Activated CD8-positive, alpha-beta memory T cell treated with anti-CD3 and anti-CD28 coated beads, Interleukin-2, amount 10 ng/mL, durations not matched to agents 7 days and 5 days (primary cell): ENCODE results near the gene SLC25A34. TPM values are rescaled to one million over a fixed set of nuclear protein-coding genes. Genes with fewer than 3 reads are reported as not detected.

Experiments used
- ATAC-seq: fragments of 150-1000 bp; cut with Tn5 transposase; one replicate; pipeline ENCODE4 v1.10.0; 2021; ENCODE audit warnings: moderate library complexity
- CTCF ChIA-PET: fragments of 350-600 bp; sonication (Branson Sonifier 250); formaldehyde crosslinking; loops from one replicate; lab custom pipeline; 2021; ENCODE audit warnings: antibody characterized with exemption; lab: Charles Lee
- DNase-seq: peaks from one replicate; pipeline ENCODE4 v3.0.0-alpha.2; 2020
- H3K27ac Mint-ChIP-seq: one replicate; pipeline ENCODE4 v1.8.0; 2021; ENCODE audit warnings: mild to moderate bottlenecking, mixed read lengths
- H3K27me3 Mint-ChIP-seq: one replicate; pipeline ENCODE4 v1.8.0; 2021; ENCODE audit warnings: mixed read lengths
- H3K36me3 Mint-ChIP-seq: one replicate; pipeline ENCODE4 v1.8.0; 2021; ENCODE audit warnings: mild to moderate bottlenecking, mixed read lengths
- H3K4me1 Mint-ChIP-seq: one replicate; pipeline ENCODE4 v1.8.0; 2021; ENCODE audit warnings: mixed read lengths
- H3K4me3 Mint-ChIP-seq: one replicate; pipeline ENCODE4 v1.8.0; 2021; ENCODE audit warnings: mild to moderate bottlenecking, moderate library complexity, mixed read lengths
- H3K9me3 Mint-ChIP-seq: one replicate; pipeline ENCODE4 v1.8.0; 2022; ENCODE audit warnings: low read depth, mixed read lengths
- total RNA-seq, 2 experiments: library from RNA; stranded (reverse); gene quantifications; one replicate each; pipeline ENCODE4 v1.2.3, GENCODE V29; 2021

SLC25A34 gene
- total RNA-seq, 2 experiments from 2014 or later = 0.82 to 0.88 TPM

DNA sequence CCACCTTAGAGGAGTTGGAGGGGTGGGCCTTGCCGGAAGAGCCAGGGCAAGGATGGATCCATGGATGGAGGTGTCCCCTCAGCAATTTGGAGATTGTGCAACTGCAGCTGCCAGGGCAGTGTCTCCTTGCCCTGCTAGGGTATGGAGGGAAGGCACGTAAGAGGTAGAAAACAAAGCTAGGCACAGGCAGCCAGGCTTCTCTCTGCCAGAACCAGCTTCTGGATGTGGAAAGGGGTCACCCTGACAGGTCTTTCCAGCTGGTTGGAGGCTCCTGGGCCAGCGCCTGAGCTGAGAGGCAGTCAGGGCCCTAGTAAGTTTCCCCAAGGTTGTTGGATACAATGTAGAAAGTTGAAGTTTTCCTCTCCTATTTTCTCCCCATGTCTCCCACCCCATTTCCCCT lies 15.2 kb upstream of the SLC25A34 start:
- Mint-ChIP-seq H3K27ac (no peak overlapping the region), H3K9me3 (no peaks in the 10 kb centered on the region), H3K27me3 (no peaks in the 10 kb centered on the region), H3K4me3 (no peak overlapping the region), H3K4me1 (no peaks in the 10 kb centered on the region), H3K36me3 (peaks cover 9% of the 10 kb centered on the region)
- ATAC-seq (no peak), DNase-seq (no peak)
- CTCF ChIA-PET = interaction anchor here (1.1 kb wide), 1 partner anchor 174 kb away, joined by 4 read pairs; no protein-coding TSS in a partner anchor

DNA sequence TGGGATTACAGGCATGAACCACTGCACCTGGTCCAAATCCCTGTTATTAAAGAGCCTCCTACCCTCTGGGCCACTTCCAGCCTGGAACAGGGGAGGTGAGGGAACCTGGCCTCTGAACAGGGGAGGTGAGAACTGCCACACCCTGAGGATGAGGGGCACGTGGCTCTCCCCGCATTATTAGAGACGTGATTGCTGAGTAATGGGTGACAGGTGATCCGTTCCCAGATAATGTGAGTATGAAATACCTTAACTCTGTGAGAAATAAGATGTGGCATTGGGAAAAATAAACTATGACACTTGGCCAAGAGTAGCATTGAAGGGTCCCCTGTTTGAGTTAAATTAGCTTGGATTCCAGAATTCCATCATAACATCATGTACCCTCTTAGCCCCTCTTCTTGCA lies 13.6 kb upstream of the SLC25A34 start:
- peaks cover 10% of the 10 kb centered on the region for H3K36me3 Mint-ChIP-seq

DNA sequence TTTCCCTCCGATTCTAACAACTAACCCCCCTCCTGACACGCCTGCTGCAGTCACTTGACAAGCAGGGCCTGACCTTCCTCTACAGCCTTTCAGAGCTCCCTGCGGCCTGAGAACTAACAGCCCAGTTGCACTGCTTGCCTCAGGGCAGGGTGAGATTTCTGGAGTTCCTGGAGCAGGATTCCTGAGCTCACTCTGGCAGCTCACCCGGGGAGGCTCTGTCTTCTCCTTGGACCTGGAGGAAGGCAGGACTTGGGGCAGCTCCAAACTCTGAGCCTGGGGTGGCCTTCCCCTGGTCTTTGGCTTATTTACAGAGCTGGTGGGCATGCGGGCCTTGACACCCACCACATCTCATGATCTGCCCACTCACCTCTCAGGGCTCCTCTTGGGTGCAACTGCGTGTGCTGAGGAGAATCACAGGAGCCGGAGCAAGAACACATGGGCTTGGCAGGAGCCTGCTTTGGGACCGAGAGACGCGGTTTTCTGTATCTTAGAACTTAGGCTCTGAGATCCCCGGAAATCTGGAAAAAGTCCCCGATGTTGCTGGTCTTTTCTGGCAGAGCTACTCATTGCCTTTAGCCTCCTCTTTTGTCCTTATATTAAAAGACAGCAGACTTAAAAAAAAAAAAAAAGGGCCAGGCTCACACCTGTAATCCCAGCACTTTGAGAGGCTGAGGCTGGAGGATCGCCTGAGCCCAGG lies 13.1 kb upstream of the SLC25A34 start:
- CTCF ChIA-PET = interaction anchor here (0.5 kb wide), 1 partner anchor 44 kb away, joined by 3 read pairs; no protein-coding TSS in a partner anchor
- H3K9me3 Mint-ChIP-seq = no peaks in the 10 kb centered on the region
- ATAC-seq (no peak), DNase-seq (no peak)
- no peaks in the 10 kb centered on the region for H3K4me1 Mint-ChIP-seq
- H3K4me3 Mint-ChIP-seq = no peak overlapping the region
- H3K27ac Mint-ChIP-seq = no peak overlapping the region
- H3K36me3 Mint-ChIP-seq = peaks cover 11% of the 10 kb centered on the region
- H3K27me3 Mint-ChIP-seq = no peaks in the 10 kb centered on the region

More for the DNA sequence above, 13.6 kb upstream of the SLC25A34 start:
- CTCF ChIA-PET = no interaction called here
- no peak for ATAC-seq
- Mint-ChIP-seq H3K9me3 (no peaks in the 10 kb centered on the region), H3K4me1 (no peaks in the 10 kb centered on the region), H3K27me3 (no peaks in the 10 kb centered on the region), H3K27ac (no peak overlapping the region), H3K4me3 (no peak overlapping the region)
- DNase-seq = no peak

DNA sequence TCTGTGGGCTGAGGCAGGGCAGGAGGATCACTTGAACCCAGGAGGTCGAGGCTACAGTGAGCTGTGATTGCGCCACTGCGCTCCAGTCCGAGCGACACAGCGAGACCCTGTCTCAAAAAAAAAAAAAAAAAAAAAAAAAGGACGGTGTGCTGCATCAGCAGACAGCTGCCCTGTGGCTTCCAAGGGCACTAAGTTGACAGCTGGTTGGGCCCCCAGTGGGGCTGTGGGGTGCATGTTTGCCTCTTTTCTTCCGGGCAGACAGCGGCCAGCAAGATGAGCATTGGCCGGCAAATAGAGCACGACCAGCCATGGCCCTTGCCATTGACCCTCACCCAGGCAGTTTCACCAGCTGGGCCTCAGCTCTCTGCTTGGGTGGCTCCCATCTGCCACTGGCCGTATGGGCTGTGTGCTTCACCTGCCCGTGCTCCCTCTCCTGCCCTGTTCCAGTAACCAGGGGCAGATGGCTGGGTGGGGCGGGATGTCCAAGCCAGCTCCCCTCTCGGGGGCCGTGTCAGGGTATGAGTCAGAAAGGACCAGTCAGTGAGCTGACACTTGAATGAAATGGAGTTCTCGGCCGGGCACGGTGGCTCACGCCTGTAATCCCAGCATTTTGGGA lies 12.3 kb upstream of the SLC25A34 start:
- no peak for DNase-seq
- Mint-ChIP-seq H3K36me3 (peaks cover 9% of the 10 kb centered on the region), H3K4me1 (no peaks in the 10 kb centered on the region), H3K9me3 (no peaks in the 10 kb centered on the region), H3K27ac (no peak overlapping the region), H3K4me3 (no peak overlapping the region), H3K27me3 (no peaks in the 10 kb centered on the region)
- CTCF ChIA-PET = interaction anchor here (0.5 kb wide), 1 partner anchor 43 kb away, joined by 3 read pairs; no protein-coding TSS in a partner anchor
- no peak for ATAC-seq

DNA sequence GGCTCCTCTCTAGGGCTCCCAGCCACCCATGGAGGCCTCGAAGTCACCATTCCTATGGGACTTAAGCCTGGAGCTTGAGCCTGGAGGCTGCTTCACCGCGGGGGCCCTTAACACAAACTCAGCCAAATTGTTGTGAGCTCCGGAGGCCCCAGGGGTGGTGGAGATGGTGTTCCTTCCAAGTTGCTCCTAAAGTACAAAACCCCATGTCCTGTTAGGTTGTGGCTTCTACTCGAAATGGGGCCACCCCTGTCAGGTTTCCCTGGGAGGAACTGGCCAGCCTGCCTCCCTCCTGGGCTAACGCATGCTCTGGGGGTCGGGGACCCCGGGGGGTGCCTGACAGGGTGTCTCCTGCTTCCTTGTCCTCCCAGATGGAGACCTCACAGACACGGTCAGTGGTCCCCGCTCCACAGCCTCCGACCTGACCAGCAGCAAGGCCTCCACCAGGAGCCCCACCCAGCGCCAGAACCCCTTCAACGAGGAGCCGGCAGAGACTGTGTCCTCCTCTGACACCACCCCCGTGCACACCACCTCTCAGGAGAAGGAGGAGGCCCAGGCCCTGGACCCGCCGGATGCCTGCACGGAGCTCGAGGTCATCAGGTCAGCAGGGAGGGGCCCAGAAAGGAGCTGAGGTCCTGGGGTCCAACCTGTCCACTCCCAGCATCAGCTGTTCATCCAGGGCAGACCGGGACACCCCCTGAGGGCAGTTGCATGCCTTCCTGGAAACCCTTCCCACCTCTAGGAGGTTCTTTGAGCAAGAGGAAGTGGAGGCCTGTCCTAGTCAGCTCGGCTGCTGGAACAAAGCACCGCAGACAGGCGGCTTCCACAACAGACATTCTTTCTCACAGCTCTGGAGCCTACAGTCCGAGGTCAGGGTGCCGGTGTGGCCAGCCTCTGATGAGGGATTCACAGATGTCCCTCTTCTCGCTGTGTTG lies 10.8 kb upstream of the SLC25A34 start:
- no peak for ATAC-seq
- Mint-ChIP-seq H3K9me3 (no peaks in the 10 kb centered on the region), H3K4me1 (no peaks in the 10 kb centered on the region), H3K27ac (no peak overlapping the region), H3K27me3 (no peaks in the 10 kb centered on the region), H3K4me3 (no peak overlapping the region), H3K36me3 (peaks cover 7% of the 10 kb centered on the region)
- CTCF ChIA-PET = no interaction called here
- DNase-seq = no peak

DNA sequence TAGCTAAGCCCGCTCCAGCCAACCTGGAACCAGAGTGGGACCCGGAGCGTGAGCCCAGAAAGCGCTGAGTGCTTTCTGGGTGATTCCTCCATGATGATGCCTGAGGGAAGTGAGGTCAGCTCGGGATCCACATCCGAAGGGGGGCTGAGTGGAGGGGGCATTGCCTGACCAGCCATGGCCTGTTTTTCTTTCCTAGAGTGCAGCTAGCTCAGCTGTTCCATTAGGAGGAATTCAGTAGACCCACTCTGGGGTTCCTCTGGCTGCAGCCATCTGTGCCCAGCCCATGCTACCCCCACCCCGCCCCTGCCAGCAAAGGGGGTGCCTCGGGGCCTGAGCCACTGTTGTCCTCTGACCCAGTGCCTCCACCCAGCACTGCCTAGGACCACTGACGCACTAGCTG lies 9.6 kb upstream of the SLC25A34 start:
- H3K4me1 Mint-ChIP-seq = no peaks in the 10 kb centered on the region
- no peak overlapping the region for H3K27ac Mint-ChIP-seq
- H3K36me3 Mint-ChIP-seq = peaks cover 7% of the 10 kb centered on the region
- no peaks in the 10 kb centered on the region for H3K9me3 Mint-ChIP-seq
- no peak for DNase-seq
- no peak overlapping the region for H3K4me3 Mint-ChIP-seq
- H3K27me3 Mint-ChIP-seq = no peaks in the 10 kb centered on the region
- CTCF ChIA-PET = no interaction called here
- ATAC-seq = no peak

DNA sequence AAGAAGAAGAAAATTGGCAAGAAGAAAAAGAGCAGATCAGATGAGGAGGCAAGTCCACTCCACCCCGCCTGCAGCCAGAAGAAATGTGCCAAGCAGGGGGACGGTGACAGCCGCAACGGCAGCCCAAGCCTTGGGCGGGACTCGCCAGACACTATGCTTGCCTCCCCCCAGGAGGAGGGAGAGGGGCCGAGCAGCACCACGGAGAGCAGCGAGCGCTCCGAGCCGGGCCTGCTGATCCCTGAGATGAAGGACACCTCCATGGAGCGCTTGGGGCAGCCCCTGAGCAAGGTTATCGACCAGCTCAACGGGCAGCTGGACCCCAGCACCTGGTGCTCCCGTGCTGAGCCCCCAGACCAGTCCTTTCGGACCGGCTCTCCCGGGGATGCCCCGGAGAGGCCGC lies 9.0 kb upstream of the SLC25A34 start:
- CTCF ChIA-PET = no interaction called here
- H3K4me1 Mint-ChIP-seq = no peaks in the 10 kb centered on the region
- H3K27me3 Mint-ChIP-seq = no peaks in the 10 kb centered on the region

DNA sequence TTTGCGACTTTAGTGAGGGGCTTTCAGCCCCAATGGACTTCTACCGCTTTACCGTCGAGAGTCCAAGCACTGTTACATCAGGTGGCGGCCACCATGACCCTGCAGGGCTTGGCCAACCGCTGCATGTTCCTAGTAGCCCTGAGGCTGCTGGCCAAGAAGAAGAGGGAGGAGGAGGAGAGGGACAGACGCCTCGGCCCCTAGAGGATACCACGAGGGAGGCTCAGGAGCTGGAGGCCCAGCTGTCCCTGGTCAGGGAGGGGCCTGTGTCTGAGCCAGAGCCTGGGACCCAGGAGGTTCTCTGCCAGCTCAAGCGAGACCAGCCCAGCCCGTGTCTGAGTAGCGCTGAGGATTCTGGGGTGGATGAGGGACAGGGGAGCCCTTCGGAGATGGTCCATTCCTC lies 8.6 kb upstream of the SLC25A34 start:
- Mint-ChIP-seq H3K27me3 (no peaks in the 10 kb centered on the region), H3K4me1 (no peaks in the 10 kb centered on the region)
- CTCF ChIA-PET = no interaction called here

More for the DNA sequence above, 9.0 kb upstream of the SLC25A34 start:
- ATAC-seq = no peak
- Mint-ChIP-seq H3K36me3 (peaks cover 7% of the 10 kb centered on the region), H3K4me3 (no peak overlapping the region), H3K9me3 (no peaks in the 10 kb centered on the region), H3K27ac (no peak overlapping the region)
- no peak for DNase-seq

DNA sequence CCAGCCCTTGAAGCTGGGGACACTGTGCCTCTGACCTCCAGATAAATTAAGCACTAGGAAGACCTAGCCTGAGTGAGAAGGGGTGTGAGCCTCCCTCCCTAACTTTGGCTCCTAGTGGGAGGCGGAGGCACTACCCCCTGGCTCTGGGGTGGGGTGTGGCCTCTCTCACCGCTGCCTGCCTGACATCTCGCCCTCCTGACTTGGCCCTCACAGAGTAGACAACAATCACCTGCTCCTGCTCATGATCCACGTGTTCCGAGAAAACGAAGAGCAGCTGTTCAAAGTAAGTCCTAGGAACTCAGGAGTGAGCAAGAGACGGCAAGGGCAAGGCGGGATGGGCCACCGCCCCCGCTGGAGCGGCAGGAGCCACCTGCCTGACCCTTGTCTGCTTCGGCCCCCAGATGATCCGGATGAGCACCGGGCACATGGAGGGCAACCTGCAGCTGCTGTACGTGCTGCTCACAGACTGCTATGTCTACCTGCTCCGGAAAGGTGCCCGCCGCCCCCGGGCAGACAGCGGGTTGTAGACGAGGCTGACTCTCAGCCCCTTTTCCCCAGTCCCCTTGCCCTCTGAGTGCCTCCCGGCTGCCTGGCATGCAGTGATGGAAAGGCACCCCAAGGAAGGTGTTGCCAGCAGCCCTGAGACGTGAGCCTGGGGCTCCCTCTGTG lies 8.1 kb upstream of the SLC25A34 start:
- DNase-seq (no peak), ATAC-seq (no peak)
- H3K9me3 Mint-ChIP-seq = no peaks in the 10 kb centered on the region
- no peaks in the 10 kb centered on the region for H3K27me3 Mint-ChIP-seq
- no peaks in the 10 kb centered on the region for H3K4me1 Mint-ChIP-seq
- no peak overlapping the region for H3K27ac Mint-ChIP-seq
- no peak overlapping the region for H3K4me3 Mint-ChIP-seq
- CTCF ChIA-PET = no interaction called here
- peaks cover 7% of the 10 kb centered on the region for H3K36me3 Mint-ChIP-seq

More for the DNA sequence above, 8.6 kb upstream of the SLC25A34 start:
- H3K9me3 Mint-ChIP-seq = no peaks in the 10 kb centered on the region
- ATAC-seq = no peak
- H3K27ac Mint-ChIP-seq = no peak overlapping the region
- H3K4me3 Mint-ChIP-seq = no peak overlapping the region
- peaks cover 7% of the 10 kb centered on the region for H3K36me3 Mint-ChIP-seq
- DNase-seq = no peak

DNA sequence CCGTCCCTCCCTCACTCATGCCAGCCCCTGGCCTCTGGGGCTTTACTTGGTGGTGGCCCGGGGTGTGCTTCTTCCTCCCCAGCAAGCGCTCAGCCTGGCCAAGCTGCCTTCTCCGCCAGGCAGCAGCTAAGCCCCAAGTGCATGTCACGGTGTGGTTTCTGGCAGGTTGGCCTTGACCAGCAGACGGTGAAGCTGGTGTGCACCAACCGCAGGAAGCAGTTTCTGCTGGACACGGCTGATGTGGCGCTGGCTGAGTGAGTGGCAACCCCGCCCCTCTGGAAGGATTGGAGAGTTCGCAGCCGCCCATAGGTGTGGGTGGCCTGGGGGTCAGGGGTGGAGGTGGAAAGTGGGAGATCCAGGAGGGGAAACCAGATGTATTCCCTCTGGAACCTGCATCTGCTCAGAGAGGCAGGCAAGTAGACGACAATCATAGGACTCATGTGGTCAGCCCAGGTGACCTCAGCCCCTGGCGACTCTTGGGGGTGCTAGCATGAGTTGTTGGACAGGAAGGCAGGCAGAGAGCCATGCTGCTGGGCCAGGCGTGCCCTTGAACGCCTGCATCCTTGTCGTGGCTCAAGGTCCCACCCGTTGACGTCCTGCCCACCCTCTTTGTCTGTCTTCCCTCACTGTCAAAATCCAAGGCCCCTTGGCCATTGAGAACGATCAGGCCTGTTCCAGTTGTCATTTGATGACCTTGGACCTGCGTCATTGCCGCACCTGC lies 7.0 kb upstream of the SLC25A34 start:
- no peak overlapping the region for H3K27ac Mint-ChIP-seq
- H3K9me3 Mint-ChIP-seq = no peaks in the 10 kb centered on the region
- no peaks in the 10 kb centered on the region for H3K4me1 Mint-ChIP-seq
- DNase-seq = no peak
- H3K36me3 Mint-ChIP-seq = peaks cover 7% of the 10 kb centered on the region
- no peak overlapping the region for H3K4me3 Mint-ChIP-seq
- ATAC-seq = no peak
- CTCF ChIA-PET = no interaction called here
- H3K27me3 Mint-ChIP-seq = no peaks in the 10 kb centered on the region

DNA sequence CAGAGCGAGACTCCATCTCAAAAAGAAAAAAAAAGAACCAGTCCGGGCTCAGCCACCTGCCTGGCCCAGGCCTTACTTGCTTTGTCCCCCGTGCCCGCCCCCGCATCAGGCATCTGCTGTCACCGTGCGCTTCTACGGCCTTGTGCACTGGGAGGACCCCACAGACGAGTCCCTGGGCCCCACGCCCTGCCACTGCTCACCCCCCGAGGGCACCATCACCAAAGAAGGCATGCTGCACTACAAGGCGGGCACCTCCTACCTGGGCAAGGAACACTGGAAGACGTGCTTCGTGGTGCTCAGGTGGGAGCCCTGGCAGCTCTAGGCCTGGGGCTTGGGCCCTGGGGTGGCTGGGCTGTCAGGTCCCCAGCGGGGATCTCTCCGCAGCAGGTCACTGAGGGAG lies 5.6 kb upstream of the SLC25A34 start:
- Mint-ChIP-seq H3K4me1 (no peaks in the 10 kb centered on the region), H3K36me3 (peaks cover 5% of the 10 kb centered on the region), H3K4me3 (no peak overlapping the region), H3K27ac (no peak overlapping the region), H3K27me3 (no peaks in the 10 kb centered on the region), H3K9me3 (no peaks in the 10 kb centered on the region)
- CTCF ChIA-PET = interaction anchor here (1.0 kb wide), 1 partner anchor 11 kb away, joined by 4 read pairs; no protein-coding TSS in a partner anchor
- DNase-seq = no peak
- no peak for ATAC-seq

DNA sequence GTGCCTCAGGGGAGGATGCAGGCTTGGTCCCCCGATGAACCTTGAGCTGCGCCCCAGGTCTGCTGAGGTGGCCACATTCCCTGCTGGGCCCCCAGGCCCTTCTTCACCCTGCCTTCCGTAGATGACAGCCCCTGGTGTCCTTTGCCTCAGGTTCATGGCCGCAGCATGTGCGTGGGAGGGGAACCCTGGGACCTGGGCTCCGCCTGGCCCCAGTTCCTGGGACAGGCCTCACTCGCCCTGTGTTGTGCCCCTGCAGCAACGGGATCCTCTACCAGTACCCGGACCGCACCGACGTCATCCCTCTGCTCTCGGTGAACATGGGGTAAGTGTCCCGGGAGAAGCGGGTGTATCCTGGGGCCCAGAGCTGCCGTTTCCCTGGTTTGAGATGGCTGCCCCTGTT lies 5.1 kb upstream of the SLC25A34 start:
- H3K4me1 Mint-ChIP-seq = no peaks in the 10 kb centered on the region
- no peak overlapping the region for H3K4me3 Mint-ChIP-seq
- peaks cover 5% of the 10 kb centered on the region for H3K36me3 Mint-ChIP-seq
- CTCF ChIA-PET = interaction anchor here (1.0 kb wide), 1 partner anchor 10 kb away, joined by 4 read pairs; no protein-coding TSS in a partner anchor
- no peaks in the 10 kb centered on the region for H3K9me3 Mint-ChIP-seq
- H3K27ac Mint-ChIP-seq = no peak overlapping the region
- ATAC-seq = no peak
- no peak for DNase-seq
- no peaks in the 10 kb centered on the region for H3K27me3 Mint-ChIP-seq
